SK-N-SH (cell line): Measurements from ENCODE around the gene SLC41A3. TPM values are rescaled to one million over a fixed set of nuclear protein-coding genes. Genes with fewer than 3 reads are reported as not detected.

ENCODE experiments used
- CTCF ChIA-PET: fragments of 300-600, 350-600 bp; formaldehyde crosslinking; extraction: SDS; loops from one replicate; lab custom pipeline; 2021; lab: Yijun Ruan, JAX
- POLR2A ChIA-PET: fragments of 350-600 bp; sonication (Branson Sonifier 250); formaldehyde crosslinking; extraction: SDS; loops from one replicate; lab custom pipeline; 2020; ENCODE audit warnings: antibody characterized with exemption, inconsistent platforms; lab: Yijun Ruan, JAX
- DNase-seq: peaks from one replicate; pipeline ENCODE4 v3.0.0; 2012
- H2AFZ ChIP-seq: fragments of 200-600 bp; sonication (generic); 2 replicates; pipeline ENCODE4 v1.8.1; 2016; ENCODE audit warnings: antibody characterized with exemption, mild to moderate bottlenecking, low read depth
- H3F3A ChIP-seq: fragments of 200-600 bp; sonication (generic); replicated peaks from 2 replicates; pipeline ENCODE3; 2016; ENCODE audit warnings: antibody characterized with exemption, mild to moderate bottlenecking; ENCODE audit not compliant: insufficient read depth
- H3K27ac ChIP-seq, 2 experiments: fragments of 200-500 bp in 1 of 2; fragments of 200-600 bp in 1 of 2; sonication (Bioruptor generic) in 1 of 2; sonication (generic), shearing (Covaris generic) in 1 of 2; 2 replicates each; pipeline versions ENCODE4 v1.5.1 to v1.6.1; 2014 to 2016; ENCODE audit warnings: low read depth in 2 of 2, inconsistent platforms in 1 of 2, low read length in 1 of 2, mild to moderate bottlenecking in 1 of 2, mixed read lengths in 1 of 2
- H3K27me3 ChIP-seq: fragments of 200-600 bp; sonication (generic), shearing (Covaris generic); 2 replicates; pipeline ENCODE4 v1.6.1; 2016; ENCODE audit warnings: mixed run types; ENCODE audit not compliant: insufficient read depth
- H3K36me3 ChIP-seq, 2 experiments: fragments of 200-500 bp in 1 of 2; fragments of 200-600 bp in 1 of 2; sonication (Bioruptor generic) in 1 of 2; sonication (generic) in 1 of 2; replicated peaks in 1 of 2; 2 replicates each; pipeline versions ENCODE3 to v1.5.1; 2014 to 2016; ENCODE audit warnings: low read length in 1 of 2, mild to moderate bottlenecking in 1 of 2; ENCODE audit not compliant: insufficient read depth in 2 of 2, control insufficient read depth in 1 of 2
- H3K4me1 ChIP-seq, 2 experiments: fragments of 200-500 bp in 1 of 2; fragments of 200-600 bp in 1 of 2; sonication (Bioruptor generic) in 1 of 2; sonication (generic), shearing (Covaris generic) in 1 of 2; 2 replicates each; pipeline versions ENCODE4 v1.5.1 to v1.6.1; 2014 to 2016; ENCODE audit warnings: low read depth in 1 of 2, low read length in 1 of 2, mixed run types in 1 of 2; ENCODE audit not compliant: insufficient read depth in 2 of 2, control insufficient read depth in 1 of 2
- H3K4me2 ChIP-seq: fragments of 200-600 bp; sonication (generic), shearing (Covaris generic); 2 replicates; pipeline ENCODE4 v1.6.1; 2017; ENCODE audit warnings: mixed run types
- H3K4me3 ChIP-seq, 2 experiments: fragments of 200-500 bp in 1 of 2; fragments of 200-600 bp in 1 of 2; sonication (Bioruptor generic) in 1 of 2; sonication (generic), shearing (Covaris generic) in 1 of 2; 2 replicates each; pipeline versions ENCODE4 v1.5.1 to v1.8.1; 2014 to 2016; ENCODE audit warnings: low read depth in 2 of 2, inconsistent platforms in 1 of 2, low read length in 1 of 2, mild to moderate bottlenecking in 1 of 2, mixed read lengths in 1 of 2, moderate library complexity in 1 of 2
- H3K79me2 ChIP-seq: fragments of 200-600 bp; sonication (generic); 2 replicates; pipeline ENCODE4 v1.8.1; 2017; ENCODE audit warnings: mild to moderate bottlenecking; ENCODE audit not compliant: insufficient read depth
- H3K9ac ChIP-seq: fragments of 200-600 bp; sonication (generic); 2 replicates; pipeline ENCODE4 v1.6.1; 2017; ENCODE audit warnings: mixed run types
- H3K9me2 ChIP-seq: fragments of 200-600 bp; sonication (generic); 2 replicates; pipeline ENCODE4 v1.6.1; 2017; ENCODE audit warnings: mixed run types
- H3K9me3 ChIP-seq: fragments of 200-600 bp; sonication (generic); 2 replicates; pipeline ENCODE4 v1.6.1; 2017; ENCODE audit warnings: mixed run types, mild to moderate bottlenecking, moderate library complexity
- H4K20me1 ChIP-seq: fragments of 200-600 bp; sonication (generic); 2 replicates; pipeline ENCODE4 v1.6.1; 2017; ENCODE audit warnings: mild to moderate bottlenecking, mixed run types; ENCODE audit not compliant: insufficient read depth
- CHD2 ChIP-seq: fragments of 150-350 bp; IDR thresholded peaks from 2 replicates; pipeline ENCODE4 v1.6.1; 2018; ENCODE audit warnings: low read length; ENCODE audit not compliant: partially characterized antibody
- CTCF ChIP-seq: fragments of 200-600 bp; sonication (generic); IDR thresholded peaks from 2 replicates; pipeline ENCODE4 v1.6.1; 2017; ENCODE audit warnings: antibody characterized with exemption, mild to moderate bottlenecking, moderate library complexity
- EP300 ChIP-seq, 2 experiments: IDR thresholded peaks; 2 replicates each; pipeline versions ENCODE4 v1.4.0 to v1.6.1; 2012; ENCODE audit warnings: borderline replicate concordance in 1 of 2, low read depth in 1 of 2, low read length in 1 of 2
- EZH2phosphoT487 ChIP-seq: fragments of 200-600 bp; sonication (generic); IDR thresholded peaks from 2 replicates; pipeline ENCODE4 v1.6.1; 2017; ENCODE audit warnings: low read depth, mixed run types, mild to moderate bottlenecking, antibody characterized with exemption, moderate library complexity, borderline replicate concordance
- FOXJ3 ChIP-seq: sonication (generic); formaldehyde crosslinking; IDR thresholded peaks from 2 replicates; pipeline ENCODE4 v1.5.1; 2020; ENCODE audit warnings: mild to moderate bottlenecking, missing genetic modification reagents
- FOXM1 ChIP-seq: IDR thresholded peaks from 2 replicates; pipeline ENCODE4 v1.4.0; 2012; ENCODE audit warnings: low read depth, mild to moderate bottlenecking
- GABPA ChIP-seq: IDR thresholded peaks from 2 replicates; pipeline ENCODE4 v1.4.0; 2012; ENCODE audit warnings: low read depth, mild to moderate bottlenecking
- MAX ChIP-seq: IDR thresholded peaks from 2 replicates; pipeline ENCODE4 v1.4.0; 2012; ENCODE audit warnings: low read depth
- MEF2A ChIP-seq: IDR thresholded peaks from 2 replicates; pipeline ENCODE4 v1.4.0; 2012; ENCODE audit warnings: low read depth, borderline replicate concordance
- NRF1 ChIP-seq: IDR thresholded peaks from 2 replicates; pipeline ENCODE4 v1.6.1; 2012; ENCODE audit warnings: low read depth, mild to moderate bottlenecking, low read length
- POLR2AphosphoS5 ChIP-seq: IDR thresholded peaks from 2 replicates; pipeline ENCODE4 v1.6.1; 2012; ENCODE audit warnings: low read depth, low read length
- RCOR1 ChIP-seq: fragments of 150-350 bp; IDR thresholded peaks from 2 replicates; pipeline ENCODE4 v1.6.1; 2017; ENCODE audit warnings: antibody characterized with exemption, low read length
- RFX5 ChIP-seq: IDR thresholded peaks from 2 replicates; pipeline ENCODE4 v1.6.1; 2012; ENCODE audit warnings: mild to moderate bottlenecking, improper control_type of control experiment, low read length
- SIN3A ChIP-seq: IDR thresholded peaks from 2 replicates; pipeline ENCODE4 v1.6.1; 2012; ENCODE audit warnings: low read depth, mild to moderate bottlenecking, low read length, moderate library complexity, borderline replicate concordance
- TAF1 ChIP-seq: IDR thresholded peaks from 2 replicates; pipeline ENCODE4 v1.6.1; 2012; ENCODE audit warnings: low read depth, mild to moderate bottlenecking, low read length, moderate library complexity, borderline replicate concordance
- USF2 ChIP-seq: fragments of 150-350 bp; IDR thresholded peaks from 2 replicates; pipeline ENCODE4 v1.6.1; 2017; ENCODE audit warnings: antibody characterized with exemption, low read length, low read depth, borderline replicate concordance
- YY1 ChIP-seq: IDR thresholded peaks from 2 replicates; pipeline ENCODE4 v1.4.0; 2012; ENCODE audit warnings: low read depth, mild to moderate bottlenecking
- WGBS: methylation state at CpG from one replicate; pipeline ENCODE4 v1.1.6; 2017; ENCODE audit warnings: low lambda C conversion rate; 5-methylcytosine and 5-hydroxymethylcytosine counted together
- polyA plus RNA-seq, 3 experiments: library from polyadenylated mRNA; depleted of rRNA; stranded (reverse); fragments of >200 nt; gene quantifications; 2 replicates each; pipeline ENCODE4 v1.2.3, GENCODE V29; 2012

The SLC41A3 gene
- polyA plus RNA-seq, 1 of the 3 experiments (the other 2 are of a cell fraction) = 53.4 TPM

GRCh38 chr3:126108676-126109050, 24.7 kb upstream of the SLC41A3 start:
- Histone ChIP-seq H3K4me2 (no peak overlapping the region), H3K27me3 (no peaks in the 10 kb centered on the region), H3K27ac (no peak overlapping the region), H3K4me3 (no peak overlapping the region), H3K36me3 (no peaks in the 10 kb centered on the region), H3K9ac (no peak overlapping the region), H3K9me3 (no peaks in the 10 kb centered on the region), H3F3A (no peaks in the 10 kb centered on the region), H3K79me2 (no peaks in the 10 kb centered on the region), H3K4me1 (no peaks in the 10 kb centered on the region; a peak in 1 of 4 replicates), H2AFZ (no peak overlapping the region), H3K9me2 (no peaks in the 10 kb centered on the region), H4K20me1 (no peaks in the 10 kb centered on the region)
- no peak for DNase-seq
- ChIA-PET POLR2A (no interaction called here), CTCF (interaction anchor here (1.1 kb wide), 1 partner anchor 16 kb away, joined by 5 read pairs; no protein-coding TSS in a partner anchor)
- 60% methylated on average over 5 of the region's 5 CpGs for WGBS
- no peak for TF ChIP-seq CHD2
- TF ChIP-seq RCOR1 = no peak
- TF ChIP-seq POLR2AphosphoS5 = no peak
- no peak for TF ChIP-seq CTCF
- TF ChIP-seq SIN3A = no peak
- no peak for TF ChIP-seq FOXJ3 (CRISPR knock-in tag)
- no peak for TF ChIP-seq EP300 (IDR thresholded peaks at IDR 0.05; ENCODE audit: borderline replicate concordance in 1 of 2, low read depth in 1 of 2, low read length in 1 of 2)
- TF ChIP-seq TAF1 = no peak
- no peak for TF ChIP-seq EZH2phosphoT487
- no peak for TF ChIP-seq FOXM1
- no peak for TF ChIP-seq NRF1
- TF ChIP-seq RFX5 = no peak
- TF ChIP-seq MEF2A = no peak
- no peak for TF ChIP-seq YY1
- no peak for TF ChIP-seq USF2
- TF ChIP-seq GABPA = no peak
- no peak for TF ChIP-seq MAX
